SU-DHL-6 (cell line): ENCODE results near the gene PDCD1.

Experiments used
- H2AFZ ChIP-seq: fragments of 200-600 bp; sonication (generic); 2 replicates; pipeline ENCODE4 v1.6.1; 2014; ENCODE audit warnings: low read depth, mild to moderate bottlenecking, moderate library complexity, mixed read lengths, antibody characterized with exemption, low read length; ENCODE audit not compliant: severe bottlenecking
- H3F3A ChIP-seq: fragments of 200-600 bp; shearing (Covaris generic); 2 replicates; pipeline ENCODE4 v1.6.0; 2016; ENCODE audit warnings: antibody characterized with exemption, mild to moderate bottlenecking; ENCODE audit not compliant: insufficient read depth
- H3K27ac ChIP-seq: fragments of 200-600 bp; sonication (generic); 2 replicates; pipeline ENCODE4 v1.5.1; 2016; ENCODE audit warnings: low read depth, mild to moderate bottlenecking, low read length, moderate library complexity, mixed read lengths
- H3K27me3 ChIP-seq: fragments of 200-600 bp; sonication (generic), shearing (Covaris generic); 2 replicates; pipeline ENCODE4 v1.6.0; 2014; ENCODE audit warnings: mild to moderate bottlenecking, low read length
- H3K36me3 ChIP-seq: fragments of 200-600 bp; sonication (generic); 2 replicates; pipeline ENCODE4 v1.6.1; 2014; ENCODE audit warnings: mild to moderate bottlenecking, low read length, mixed read lengths
- H3K4me2 ChIP-seq: fragments of 300-600, 200-600 bp; shearing (Covaris generic), sonication (generic); 2 replicates; pipeline ENCODE4 v1.6.0; 2014; ENCODE audit warnings: low read length, low read depth, mild to moderate bottlenecking; ENCODE audit not compliant: poor library complexity, severe bottlenecking
- H3K4me3 ChIP-seq: fragments of 200-600 bp; sonication (generic); 2 replicates; pipeline ENCODE4 v1.5.1; 2014; ENCODE audit warnings: antibody characterized with exemption, low read length, mild to moderate bottlenecking, mixed read lengths; ENCODE audit not compliant: insufficient read depth, poor library complexity, severe bottlenecking
- H3K79me2 ChIP-seq: fragments of 200-600 bp; sonication (generic); 2 replicates; pipeline ENCODE4 v1.6.1; 2014; ENCODE audit warnings: mild to moderate bottlenecking, low read length, moderate library complexity; ENCODE audit not compliant: insufficient read depth
- H3K9ac ChIP-seq: fragments of 200-600 bp; sonication (generic); 2 replicates; pipeline ENCODE4 v1.7.0; 2014; ENCODE audit warnings: mild to moderate bottlenecking, low read length
- H3K9me2 ChIP-seq: fragments of 200-600 bp; sonication (generic); replicated peaks from 2 replicates; pipeline ENCODE4 v1.6.1; 2014; ENCODE audit warnings: low read length; ENCODE audit not compliant: insufficient read depth
- H3K9me3 ChIP-seq: fragments of 200-600 bp; sonication (generic); 2 replicates; pipeline ENCODE4 v1.6.1; 2014; ENCODE audit warnings: low read length, mixed read lengths; ENCODE audit not compliant: insufficient read depth
- H4K20me1 ChIP-seq: fragments of 200-600 bp; sonication (generic); 2 replicates; pipeline ENCODE4 v1.6.1; 2014; ENCODE audit warnings: low read depth, mild to moderate bottlenecking, antibody characterized with exemption, low read length, moderate library complexity, mixed read lengths
- CTCF ChIP-seq: fragments of 200-600 bp; sonication (generic); IDR thresholded peaks from one replicate; pipeline ENCODE4 v1.5.1; 2017; ENCODE audit warnings: antibody characterized with exemption, mild to moderate bottlenecking, low read length, moderate library complexity; ENCODE audit not compliant: insufficient read depth, poor library complexity, severe bottlenecking
- EZH2phosphoT487 ChIP-seq: fragments of 200-600 bp; sonication (generic), shearing (Covaris generic); conservative IDR thresholded peaks from 2 replicates; pipeline ENCODE4 v1.6.1; 2018; ENCODE audit warnings: mild to moderate bottlenecking, antibody characterized with exemption, low read length, moderate library complexity, mixed read lengths

The PDCD1 gene

GRCh38 chr2:241804326-241805229, 54.1 kb downstream of the PDCD1 start:
- Histone ChIP-seq H3F3A (no peaks in the 10 kb centered on the region), H3K79me2 (no peaks in the 10 kb centered on the region), H4K20me1 (no peaks in the 10 kb centered on the region), H3K36me3 (no peaks in the 10 kb centered on the region), H2AFZ (no peak overlapping the region), H3K4me3 (peak overlapping the region; percentile 20), H3K9me2 (no peaks in the 10 kb centered on the region), H3K27ac (no peak overlapping the region), H3K9ac (peak overlapping the region; percentile 23; the same call in 1 of the 2 replicates), H3K27me3 (no peaks in the 10 kb centered on the region), H3K9me3 (no peaks in the 10 kb centered on the region), H3K4me2 (peak overlapping the region; percentile 44)
- no peak for TF ChIP-seq CTCF
- no peak for TF ChIP-seq EZH2phosphoT487

- Histone ChIP-seq H3K36me3 (no peaks in the 10 kb centered on the region), H3F3A (no peaks in the 10 kb centered on the region), H4K20me1 (no peaks in the 10 kb centered on the region), H2AFZ (peak overlapping the region; percentile 43), H3K27ac (no peak overlapping the region), H3K9me2 (no peaks in the 10 kb centered on the region), H3K27me3 (no peaks in the 10 kb centered on the region), H3K4me3 (peak overlapping the region; percentile 20), H3K4me2 (peak overlapping the region; percentile 44), H3K79me2 (no peaks in the 10 kb centered on the region), H3K9ac (peak overlapping the region; percentile 23; the same call in 1 of the 2 replicates), H3K9me3 (no peaks in the 10 kb centered on the region)
- TF ChIP-seq EZH2phosphoT487: no peak
- no peak for TF ChIP-seq CTCF
Observed at GRCh38 chr2:241803387-241804325, 55.0 kb downstream of the PDCD1 start.

GRCh38 chr2:241802421-241803318, 56.0 kb downstream of the PDCD1 start:
- Histone ChIP-seq H2AFZ (no peak overlapping the region), H3F3A (no peaks in the 10 kb centered on the region), H4K20me1 (no peaks in the 10 kb centered on the region), H3K36me3 (no peaks in the 10 kb centered on the region), H3K27ac (no peak overlapping the region), H3K79me2 (no peaks in the 10 kb centered on the region), H3K9me2 (no peaks in the 10 kb centered on the region), H3K9me3 (no peaks in the 10 kb centered on the region), H3K9ac (no peak overlapping the region), H3K27me3 (no peaks in the 10 kb centered on the region), H3K4me3 (no peak overlapping the region), H3K4me2 (no peak overlapping the region)
- no peak for TF ChIP-seq EZH2phosphoT487
- no peak for TF ChIP-seq CTCF
